GM12875 (cell line): ENCODE results near the gene SMAD7.

Experiments
- H3K4me3 ChIP-seq: one replicate; pipeline ENCODE4 v1.5.1; 2011; ENCODE audit warnings: low read depth, low read length, control low read depth
- TF ChIP-seq, protein P1 (sequence below): IDR thresholded peaks from 2 replicates; pipeline ENCODE4 v1.5.1; 2011; ENCODE audit warnings: low read depth, mild to moderate bottlenecking, control low read depth, inconsistent platforms, low read length, moderate library complexity, borderline replicate concordance; ENCODE audit not compliant: insufficient read depth

SMAD7 gene, protein sequence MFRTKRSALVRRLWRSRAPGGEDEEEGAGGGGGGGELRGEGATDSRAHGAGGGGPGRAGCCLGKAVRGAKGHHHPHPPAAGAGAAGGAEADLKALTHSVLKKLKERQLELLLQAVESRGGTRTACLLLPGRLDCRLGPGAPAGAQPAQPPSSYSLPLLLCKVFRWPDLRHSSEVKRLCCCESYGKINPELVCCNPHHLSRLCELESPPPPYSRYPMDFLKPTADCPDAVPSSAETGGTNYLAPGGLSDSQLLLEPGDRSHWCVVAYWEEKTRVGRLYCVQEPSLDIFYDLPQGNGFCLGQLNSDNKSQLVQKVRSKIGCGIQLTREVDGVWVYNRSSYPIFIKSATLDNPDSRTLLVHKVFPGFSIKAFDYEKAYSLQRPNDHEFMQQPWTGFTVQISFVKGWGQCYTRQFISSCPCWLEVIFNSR

DNA sequence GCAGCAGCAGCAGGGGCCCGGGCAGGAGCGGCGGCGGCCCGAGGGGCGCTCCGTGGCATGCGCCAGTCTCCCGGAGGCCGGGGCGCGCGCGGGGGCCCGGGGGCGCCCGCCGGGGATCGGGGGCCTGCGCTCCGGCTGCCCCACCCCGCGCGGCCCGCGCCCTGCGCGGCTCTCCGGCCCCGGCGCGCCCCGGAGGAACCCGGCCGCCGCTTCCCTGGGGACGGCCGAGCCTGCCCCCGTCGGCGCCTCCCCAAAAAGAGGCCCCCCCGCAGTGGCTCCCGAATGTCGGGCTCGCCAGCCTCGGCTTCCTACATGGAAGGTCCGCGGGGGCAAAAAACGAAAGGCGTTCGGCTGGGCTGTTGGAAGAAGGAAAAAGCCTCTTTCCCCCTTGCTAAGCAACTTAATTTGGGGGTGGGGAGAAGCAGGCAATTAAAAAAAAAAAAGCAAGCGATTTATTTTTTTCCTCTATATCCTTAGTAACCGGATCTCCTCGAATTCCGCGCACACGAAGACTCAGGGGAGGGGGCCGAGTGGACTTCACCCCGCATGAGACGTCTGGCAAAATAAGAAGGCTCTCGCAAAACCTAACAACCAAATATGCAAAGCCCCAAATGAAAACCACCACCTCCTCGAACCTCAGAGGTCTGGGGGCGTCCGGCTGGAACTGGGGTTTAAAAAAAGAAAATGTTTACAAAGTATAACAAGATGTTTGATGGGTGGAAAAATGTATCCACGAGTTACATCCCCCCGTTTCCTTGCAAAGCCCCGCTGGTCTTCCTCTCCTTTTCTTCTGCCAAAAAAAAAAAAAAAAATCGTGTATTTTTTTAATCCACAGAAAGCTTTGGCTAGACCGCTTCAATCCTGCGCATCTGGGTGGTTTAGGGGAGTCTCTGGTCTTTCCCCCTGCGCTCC lies at the start of gene SMAD7:
Gene SMAD7, minus strand, starts transcription at position 430 of the 912 bp plus-strand sequence. CDS start 541 bp downstream, outside the sequence.
- H3K4me3 ChIP-seq = peak within 1 kb of the TSS; percentile 82
- TF ChIP-seq, protein P1, sequence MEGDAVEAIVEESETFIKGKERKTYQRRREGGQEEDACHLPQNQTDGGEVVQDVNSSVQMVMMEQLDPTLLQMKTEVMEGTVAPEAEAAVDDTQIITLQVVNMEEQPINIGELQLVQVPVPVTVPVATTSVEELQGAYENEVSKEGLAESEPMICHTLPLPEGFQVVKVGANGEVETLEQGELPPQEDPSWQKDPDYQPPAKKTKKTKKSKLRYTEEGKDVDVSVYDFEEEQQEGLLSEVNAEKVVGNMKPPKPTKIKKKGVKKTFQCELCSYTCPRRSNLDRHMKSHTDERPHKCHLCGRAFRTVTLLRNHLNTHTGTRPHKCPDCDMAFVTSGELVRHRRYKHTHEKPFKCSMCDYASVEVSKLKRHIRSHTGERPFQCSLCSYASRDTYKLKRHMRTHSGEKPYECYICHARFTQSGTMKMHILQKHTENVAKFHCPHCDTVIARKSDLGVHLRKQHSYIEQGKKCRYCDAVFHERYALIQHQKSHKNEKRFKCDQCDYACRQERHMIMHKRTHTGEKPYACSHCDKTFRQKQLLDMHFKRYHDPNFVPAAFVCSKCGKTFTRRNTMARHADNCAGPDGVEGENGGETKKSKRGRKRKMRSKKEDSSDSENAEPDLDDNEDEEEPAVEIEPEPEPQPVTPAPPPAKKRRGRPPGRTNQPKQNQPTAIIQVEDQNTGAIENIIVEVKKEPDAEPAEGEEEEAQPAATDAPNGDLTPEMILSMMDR = no peak

DNA sequence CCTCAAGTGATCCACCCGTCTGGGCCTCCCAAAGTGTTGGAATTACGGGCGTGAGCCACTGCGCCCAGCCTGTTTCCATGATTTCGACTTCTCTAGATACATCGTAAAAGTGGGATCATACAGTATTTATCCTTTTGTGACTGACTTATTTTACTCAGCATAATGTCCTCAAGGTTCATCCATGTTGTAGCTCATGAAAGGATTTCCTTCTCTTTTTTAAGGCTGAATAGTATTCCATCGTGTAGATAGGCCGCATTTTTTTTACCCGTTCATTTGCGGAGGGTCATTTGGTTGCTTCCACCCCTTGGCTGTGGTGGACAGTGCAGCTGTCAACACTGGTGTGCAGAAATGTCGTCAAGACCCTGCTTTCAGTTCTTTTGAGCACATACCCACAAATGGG lies 48.8 kb upstream of the SMAD7 start:
- TF ChIP-seq, protein P1 = no peak
- no peak overlapping the region for H3K4me3 ChIP-seq

DNA sequence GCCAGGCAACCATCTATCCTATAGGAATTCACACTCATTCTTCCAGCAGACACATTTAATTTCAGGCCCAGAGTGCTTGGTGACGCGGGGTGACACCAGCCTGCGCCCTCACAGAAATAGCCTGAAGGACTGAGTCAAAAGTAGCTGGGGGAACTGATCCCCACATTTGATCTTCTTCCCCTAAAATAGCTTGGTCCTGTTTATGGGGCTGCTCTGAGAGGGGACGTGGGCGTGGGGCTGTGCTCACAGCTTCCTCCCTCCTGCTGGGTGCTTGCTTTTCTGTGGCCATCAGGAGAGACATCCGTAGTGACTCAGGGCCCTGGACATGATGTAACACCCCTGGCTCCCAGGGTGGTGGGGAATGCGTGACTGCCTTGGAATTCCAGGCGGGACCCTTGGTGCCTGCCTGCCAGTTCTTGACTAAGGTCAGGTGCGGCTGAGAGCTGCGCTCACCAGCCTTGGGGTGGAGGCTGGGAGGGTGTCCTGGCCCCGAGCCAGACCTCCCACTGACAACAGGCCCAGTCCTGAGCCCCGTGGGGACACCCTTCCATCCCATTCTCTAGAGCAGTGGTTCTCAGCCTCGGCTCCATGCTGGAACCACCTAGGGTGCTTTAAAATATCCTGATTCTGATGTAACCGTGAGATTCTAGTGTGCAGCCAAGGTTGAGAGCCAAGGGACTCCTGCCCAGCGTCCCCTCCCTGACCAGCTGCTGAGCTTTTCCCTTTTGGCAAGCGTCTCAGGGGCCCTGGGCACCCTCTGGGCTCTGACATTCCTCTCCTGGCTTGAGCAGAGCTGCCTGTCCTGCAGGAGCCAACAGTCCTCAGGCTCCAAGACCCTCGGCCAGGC lies 47.4 kb upstream of the SMAD7 start:
- H3K4me3 ChIP-seq = no peak overlapping the region
- TF ChIP-seq, protein P1 = no peak

DNA sequence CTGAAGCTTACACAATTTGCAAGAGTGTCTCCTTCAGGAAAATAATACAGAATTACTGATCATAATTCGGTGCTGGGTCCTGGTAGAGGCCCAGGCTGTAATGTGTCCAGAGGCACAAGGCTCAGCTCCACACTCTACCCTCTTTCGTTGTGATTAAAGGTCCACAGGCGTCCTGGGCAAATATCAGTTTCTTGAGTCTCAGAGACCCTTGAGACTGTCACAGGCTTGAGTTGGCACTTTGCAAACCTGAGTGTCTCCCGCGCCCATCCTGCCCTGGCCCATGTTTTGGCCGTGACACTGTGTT lies 46.9 kb upstream of the SMAD7 start:
- TF ChIP-seq, protein P1 = no peak
- H3K4me3 ChIP-seq = no peak overlapping the region

DNA sequence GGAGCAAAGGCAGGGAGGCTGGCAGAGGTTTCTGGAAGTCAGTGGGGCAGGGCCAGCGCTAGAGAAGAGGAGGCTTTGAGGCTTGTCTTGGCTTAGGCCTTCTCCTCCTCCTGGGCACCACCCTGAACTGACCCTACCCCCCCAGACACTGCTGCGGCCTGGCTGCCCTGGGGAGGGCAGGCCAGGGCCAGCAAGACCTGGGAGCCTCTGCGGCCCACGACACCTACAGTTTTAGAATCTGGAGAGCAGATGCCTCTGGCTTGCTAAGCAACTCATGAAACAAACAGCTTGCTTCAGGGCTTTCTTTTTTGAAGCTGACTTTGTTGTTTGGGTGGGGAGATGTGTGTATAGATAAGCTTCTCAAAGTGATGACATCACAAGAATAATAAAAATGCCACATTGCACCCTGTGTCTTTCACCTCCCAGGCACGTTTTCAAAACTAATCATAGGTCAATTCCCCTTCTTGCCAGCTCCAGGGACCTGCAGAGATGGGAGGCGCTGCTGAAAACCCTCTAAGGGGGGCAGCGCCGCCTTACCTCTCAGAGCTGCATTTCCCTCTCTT lies 46.2 kb upstream of the SMAD7 start:
- TF ChIP-seq, protein P1 = no peak

DNA sequence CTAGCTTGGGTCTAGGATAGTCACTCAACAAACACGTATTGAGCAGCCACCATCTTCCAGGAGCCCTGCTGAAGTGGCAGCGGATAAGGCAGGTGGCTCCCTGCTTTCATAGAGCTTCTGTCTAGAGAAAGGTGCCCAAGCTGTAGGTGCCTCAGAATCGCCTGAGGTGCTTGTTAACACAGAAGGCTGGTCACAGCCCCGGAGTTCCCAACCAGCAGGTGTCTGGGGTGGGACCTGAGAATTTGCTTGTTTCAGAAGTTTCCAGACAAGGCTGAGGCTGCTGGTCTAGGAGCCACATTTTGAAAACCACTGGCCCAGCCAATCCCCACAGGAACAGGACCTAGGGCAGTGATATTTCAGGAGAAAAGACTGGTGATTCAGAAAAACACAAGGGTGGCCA lies 45.3 kb upstream of the SMAD7 start:
- no peak overlapping the region for H3K4me3 ChIP-seq
- TF ChIP-seq, protein P1 = no peak

More for the DNA sequence above, 46.2 kb upstream of the SMAD7 start:
- no peak overlapping the region for H3K4me3 ChIP-seq
